HT1080 (cell line): Measurements from ENCODE around the gene MACROD2. TPM values are rescaled to one million over a fixed set of nuclear protein-coding genes. Genes with fewer than 3 reads are reported as not detected.
"Not testable (repeated sequence)": the region's sequence is repeated elsewhere in the genome, so short reads cannot be mapped to it uniquely, and the experiment has no call there.

Experiments used
- DNase-seq: peaks from one replicate; pipeline ENCODE4 v3.0.0-alpha.2; 2015; ENCODE audit warnings: low read depth
- polyA plus RNA-seq, 2 experiments: library from polyadenylated mRNA; depleted of rRNA; stranded (reverse); fragments of >200 nt; gene quantifications; 2 replicates each; pipeline ENCODE4 v1.2.3, GENCODE V29; 2015
- total RNA-seq: library from RNA; depleted of rRNA; stranded (reverse); fragments of >200 nt; shearing (Covaris generic); gene quantifications from 2 replicates; pipeline ENCODE4 v1.2.3, GENCODE V29; 2014; rRNA removed

MACROD2 gene
- total RNA-seq: 1.2 and 2.6 TPM in 2 replicates
- polyA plus RNA-seq (2015; cell fraction: cytosol; rRNA removed): 0.84 and 1.1 TPM in 2 replicates
- polyA plus RNA-seq (2015; cell fraction: nucleus; rRNA removed): 0.20 and 1.1 TPM in 2 replicates

DNA sequence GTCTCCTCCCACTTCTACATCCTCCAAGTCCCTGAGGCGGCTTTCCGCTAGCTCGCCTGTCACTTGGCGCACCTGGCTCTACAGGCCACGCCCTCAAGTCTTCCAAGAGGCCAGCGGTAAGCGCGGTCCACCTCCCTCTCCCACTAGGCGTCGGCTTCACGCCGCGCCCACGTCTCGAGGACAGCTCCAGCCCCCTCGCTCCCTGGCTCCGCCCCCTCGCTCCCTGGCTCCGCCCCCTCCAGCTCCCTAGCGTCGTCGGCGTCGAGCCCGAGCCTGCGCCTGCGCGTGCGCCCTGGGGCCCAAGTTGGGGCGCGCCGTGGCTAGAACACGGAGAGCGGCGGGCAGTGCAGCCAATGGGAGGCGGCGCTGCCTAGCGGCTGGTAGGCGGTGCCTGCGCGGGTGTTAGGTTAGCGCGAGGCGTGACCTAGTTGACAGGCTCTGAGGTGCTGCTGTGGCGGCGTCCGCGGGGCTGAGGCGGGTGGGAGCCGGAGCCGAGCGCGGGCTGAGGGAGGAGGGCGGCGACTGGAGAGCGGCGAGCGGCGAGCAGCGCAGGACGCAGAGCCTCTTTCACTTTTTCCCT is at the start of gene MACROD2:
Gene MACROD2, plus strand, starts transcription at position 431 of the 580 bp plus-strand sequence.
- DNase-seq: peak; percentile 93

DNA sequence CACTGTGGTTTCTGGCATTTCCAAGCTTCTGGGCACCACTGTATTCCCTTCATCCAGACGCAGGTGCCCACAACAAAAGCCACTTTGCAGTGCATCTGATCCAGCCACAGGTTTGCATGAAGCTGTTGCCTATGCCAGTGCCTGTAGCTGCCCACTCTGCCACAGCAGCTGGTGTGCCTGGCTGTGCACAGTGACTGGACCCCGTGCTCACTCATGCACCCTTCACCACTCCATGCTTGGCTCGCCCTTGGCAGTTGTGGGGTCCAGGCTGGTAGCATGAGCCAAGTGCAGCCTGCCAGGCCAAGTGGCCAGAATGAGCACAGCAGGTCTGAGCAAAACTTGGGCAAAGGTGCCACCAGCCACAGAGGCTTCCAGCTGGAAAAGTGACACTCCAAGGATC is 47.6 kb upstream of the MACROD2 start:
- DNase-seq: no peak

DNA sequence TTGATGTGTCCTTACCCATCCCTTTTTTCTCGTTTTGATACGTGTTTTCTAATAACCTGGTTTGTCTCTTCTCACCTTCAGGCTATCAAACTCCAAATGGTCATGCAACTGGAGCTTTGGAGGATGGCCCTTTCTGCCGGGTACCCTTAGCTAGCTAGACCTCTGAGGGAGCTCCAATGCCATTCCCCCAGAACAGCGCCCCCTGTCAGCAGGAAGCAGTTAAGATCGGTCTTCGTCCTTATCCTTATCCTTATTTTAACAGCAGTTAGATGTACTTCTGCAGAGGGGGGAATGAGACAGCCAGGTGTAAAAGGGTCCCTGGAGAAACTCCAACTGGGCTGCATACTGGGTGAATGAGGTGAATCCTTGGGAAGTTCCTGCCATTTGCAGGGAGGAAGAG is 42.1 kb upstream of the MACROD2 start:
- no peak for DNase-seq

DNA sequence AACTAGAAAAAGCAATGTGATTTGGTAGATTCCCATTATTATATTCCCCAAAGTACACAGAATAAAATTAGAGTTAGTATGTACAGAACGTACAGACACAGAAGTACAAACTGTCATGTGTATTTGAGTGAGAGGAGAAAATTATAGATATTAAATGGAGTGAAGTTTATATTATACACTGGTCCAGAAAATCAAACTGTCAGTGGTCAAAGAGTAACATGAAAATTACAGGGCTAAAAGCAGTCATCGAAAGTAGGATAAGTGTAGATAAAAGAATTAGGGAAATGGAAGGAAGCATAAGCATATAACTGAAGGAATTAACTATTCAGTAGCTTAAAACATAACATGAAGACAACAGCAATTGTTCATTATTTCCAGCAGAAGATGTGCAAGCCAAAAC is 35.2 kb upstream of the MACROD2 start:
- no peak for DNase-seq

DNA sequence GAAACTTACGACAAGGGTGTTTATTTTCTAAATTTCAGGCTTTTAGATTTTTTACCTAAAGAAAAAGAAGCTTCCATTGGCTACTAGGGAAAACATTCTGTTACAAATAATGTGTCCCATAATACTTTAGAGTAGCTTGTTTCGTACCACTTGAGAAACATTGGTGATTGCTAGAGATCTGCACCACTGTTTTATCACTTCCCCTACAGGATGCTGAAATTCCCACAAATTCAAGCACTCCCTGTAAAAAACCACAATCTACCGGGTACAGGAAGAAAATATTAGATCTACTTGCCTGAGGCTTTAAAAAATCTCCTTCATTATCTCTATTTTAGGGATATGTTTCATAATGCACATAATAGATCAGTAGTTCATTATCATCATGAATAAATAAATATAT is 34.8 kb upstream of the MACROD2 start:
- DNase-seq: peak; percentile 2

DNA sequence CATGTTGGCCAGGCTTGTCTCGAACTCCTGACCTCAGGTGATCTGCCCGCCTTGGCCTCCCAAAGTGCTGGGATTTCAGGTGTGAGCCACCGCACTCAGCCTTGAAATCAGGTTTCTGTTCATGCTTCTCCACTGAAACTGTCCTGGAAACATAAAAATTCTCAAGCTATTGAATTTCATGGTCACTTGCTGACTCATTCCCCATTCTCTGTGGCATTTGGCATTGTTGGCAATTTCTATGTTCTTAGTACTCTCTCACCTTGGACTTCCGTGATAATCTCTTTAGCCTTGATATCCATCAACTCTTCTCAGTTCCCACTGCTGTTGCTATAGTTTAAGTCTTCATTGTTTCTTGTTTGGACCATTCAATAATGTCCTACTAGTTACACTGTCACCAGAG is 11.1 kb upstream of the MACROD2 start:
- peak; percentile 70 for DNase-seq

DNA sequence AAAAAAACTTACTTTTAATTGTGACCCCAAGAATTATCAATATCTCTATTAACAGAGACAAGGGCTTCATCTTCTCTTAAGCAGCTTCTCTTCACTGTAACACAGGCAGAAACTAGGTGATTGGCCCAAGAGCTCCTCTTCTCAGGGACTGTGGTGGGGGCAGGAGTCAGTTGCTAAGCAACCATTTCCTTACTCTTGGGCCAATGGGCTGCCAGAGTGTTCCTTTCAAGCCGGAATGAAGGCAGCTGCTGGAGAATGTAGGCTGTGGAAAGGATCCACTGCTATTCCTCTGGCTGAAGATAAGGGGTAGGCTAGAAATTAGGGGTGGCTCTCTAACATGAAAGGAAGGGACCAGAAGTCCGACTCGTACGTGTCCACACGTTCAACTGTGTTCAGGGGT is 4.9 kb upstream of the MACROD2 start, which contains the start of gene SEL1L2:
Gene SEL1L2, minus strand, starts transcription at position 150 of the 400 bp plus-strand sequence. Its CDS starts 80 bp downstream, at position 70.
- peak; percentile 13 for DNase-seq

DNA sequence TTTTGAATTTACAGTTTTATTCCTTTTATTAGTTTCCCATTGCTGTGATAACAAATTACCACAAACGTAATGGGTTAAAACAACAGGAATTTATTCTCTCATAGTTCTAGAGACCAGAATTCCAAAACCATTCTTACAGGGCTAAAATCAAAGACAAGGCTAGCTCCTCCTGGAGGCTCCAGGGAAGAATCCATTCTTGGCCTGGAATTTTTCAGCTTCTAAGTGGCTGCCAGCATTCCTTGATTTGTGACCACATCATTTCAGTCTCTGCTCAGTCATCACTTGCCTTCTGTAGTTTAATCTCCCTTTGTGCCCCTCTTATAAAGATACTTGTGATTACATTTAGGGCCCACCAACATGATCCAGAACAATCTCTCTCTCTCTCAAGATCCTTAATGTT is 4.0 kb upstream of the MACROD2 start:
- DNase-seq: no peak

DNA sequence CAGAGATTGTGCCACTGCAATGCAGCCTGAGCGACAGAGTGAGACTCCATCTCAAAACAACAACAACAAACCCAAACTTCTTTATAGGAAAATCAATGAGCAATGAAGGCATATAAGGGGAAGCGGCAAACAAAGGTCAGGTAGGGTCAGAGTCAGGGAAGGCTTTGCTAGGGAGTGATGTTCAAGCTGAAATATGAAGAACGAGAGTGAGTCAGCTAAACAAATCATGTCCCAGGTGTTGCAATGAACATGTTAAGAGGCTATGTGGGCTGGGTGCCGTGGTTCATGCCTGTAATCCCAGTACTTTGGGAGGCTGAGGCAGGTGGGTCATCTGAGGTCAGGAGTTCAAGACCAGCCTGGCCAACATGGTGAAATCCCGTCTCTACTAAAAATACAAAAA is 3.4 kb upstream of the MACROD2 start:
- DNase-seq: not testable (repeated sequence)

DNA sequence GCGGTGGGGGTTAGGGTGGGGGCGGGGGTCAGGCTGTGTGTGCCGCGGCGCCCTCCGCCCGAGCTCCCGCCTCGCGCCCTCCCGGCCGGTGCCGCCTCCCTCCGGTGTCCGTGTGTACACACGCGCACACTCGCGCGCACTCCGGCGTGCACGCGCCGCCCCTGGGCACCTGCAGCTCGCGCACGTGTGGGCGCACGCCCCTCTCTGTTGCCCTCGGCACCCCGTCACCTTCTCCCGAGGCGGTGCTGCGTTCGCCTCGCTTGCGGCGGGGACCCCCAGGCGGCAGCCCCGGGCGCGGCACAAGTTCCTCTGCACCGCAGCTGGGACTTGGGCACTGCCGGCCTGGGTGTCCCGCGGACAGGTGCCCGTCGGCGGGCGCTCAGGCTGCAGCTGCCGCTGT is 525 bp downstream of the MACROD2 start:
- DNase-seq: peak; percentile 24

DNA sequence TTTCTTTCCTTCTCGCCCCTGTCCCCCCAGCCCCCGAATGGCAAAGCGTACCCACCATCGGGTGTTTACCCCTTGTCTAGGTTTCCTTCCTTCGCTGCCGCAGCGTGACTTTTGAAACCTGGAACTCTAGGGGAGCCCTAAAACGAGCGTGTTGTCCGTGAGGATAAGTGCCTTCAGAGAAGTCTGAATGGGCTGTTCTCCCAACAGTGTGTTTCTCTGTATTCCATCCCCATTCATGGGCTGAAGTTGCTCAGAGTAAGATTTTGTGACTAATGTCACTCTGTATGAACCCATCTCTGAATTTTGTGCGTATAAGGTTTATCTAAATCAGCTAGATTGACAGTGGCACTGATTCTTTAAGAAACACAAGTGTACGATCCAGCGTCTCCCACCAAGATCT is 949 bp downstream of the MACROD2 start:
- peak; percentile 8 for DNase-seq

DNA sequence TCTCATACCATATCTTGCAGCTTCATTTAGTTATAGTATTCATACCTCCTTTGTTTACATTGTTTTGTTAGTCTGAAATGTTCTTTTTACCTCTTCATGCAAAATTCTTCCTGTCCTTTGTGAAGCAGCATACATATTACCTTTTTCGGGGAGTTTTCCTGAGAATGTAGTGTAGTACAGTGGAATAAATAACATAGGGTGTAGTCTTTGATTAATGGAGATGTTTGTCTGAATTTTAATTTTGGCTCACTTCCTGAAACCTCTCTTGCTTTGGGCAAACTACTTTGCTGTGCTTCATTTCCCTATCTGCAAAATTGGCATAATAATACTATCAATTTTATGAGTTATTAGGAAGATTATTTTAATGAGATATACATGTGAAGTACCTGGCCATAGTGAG is 5.6 kb downstream of the MACROD2 start:
- DNase-seq: no peak

DNA sequence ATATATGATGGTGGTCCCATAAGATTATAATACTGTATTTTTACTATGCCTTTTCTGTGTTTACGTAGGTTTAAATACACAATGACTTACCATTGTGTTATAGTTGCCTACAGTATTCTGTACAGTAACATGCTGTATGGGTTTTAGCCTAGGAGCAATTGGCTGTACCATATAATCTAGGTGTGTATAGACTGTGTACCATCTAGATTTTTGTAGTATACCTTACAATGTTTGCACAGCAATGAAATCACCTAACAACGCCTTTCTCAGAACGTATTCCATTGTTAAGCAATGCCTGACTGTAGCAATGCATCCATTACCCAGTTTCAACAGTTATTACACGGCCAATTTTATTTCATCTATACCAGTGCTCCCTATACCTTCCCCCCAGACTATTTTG is 10.7 kb downstream of the MACROD2 start:
- no peak for DNase-seq

DNA sequence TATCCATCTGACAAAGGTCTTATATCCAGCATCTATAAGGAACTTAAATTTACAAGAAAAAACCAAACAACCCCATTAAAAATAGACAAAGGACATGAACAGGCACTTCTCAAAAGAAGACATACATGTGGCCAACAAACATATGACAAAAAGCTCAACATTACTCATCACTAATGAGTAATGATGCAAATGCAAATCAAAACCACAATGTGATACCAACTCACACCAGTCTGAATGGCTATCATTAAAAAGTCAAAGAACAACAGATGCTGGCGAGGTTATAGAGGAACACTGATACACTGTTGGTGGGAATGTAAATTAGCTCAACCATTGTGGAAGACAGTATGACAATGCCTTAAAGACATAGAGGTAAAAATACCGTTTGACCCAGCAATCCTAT is 13.9 kb downstream of the MACROD2 start:
- DNase-seq: peak; percentile 55

DNA sequence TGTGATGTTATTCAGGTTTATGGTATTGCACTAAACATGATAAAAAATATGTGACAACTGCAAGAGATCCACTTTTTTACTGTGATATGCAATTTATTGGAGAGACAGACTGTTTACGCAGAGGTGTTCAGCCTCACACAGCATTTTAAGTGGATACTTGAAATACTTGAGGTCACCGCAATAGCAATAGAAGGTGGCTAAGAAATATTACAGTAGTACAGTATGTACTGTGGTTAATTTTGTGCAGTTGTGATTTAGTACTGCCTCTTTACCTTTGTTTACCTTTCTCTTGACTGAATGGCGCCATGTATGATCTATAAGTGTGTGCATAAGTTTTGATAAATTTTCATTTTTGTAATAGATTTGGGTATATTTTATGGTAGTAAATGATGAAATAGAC is 17.4 kb downstream of the MACROD2 start:
- no peak for DNase-seq

DNA sequence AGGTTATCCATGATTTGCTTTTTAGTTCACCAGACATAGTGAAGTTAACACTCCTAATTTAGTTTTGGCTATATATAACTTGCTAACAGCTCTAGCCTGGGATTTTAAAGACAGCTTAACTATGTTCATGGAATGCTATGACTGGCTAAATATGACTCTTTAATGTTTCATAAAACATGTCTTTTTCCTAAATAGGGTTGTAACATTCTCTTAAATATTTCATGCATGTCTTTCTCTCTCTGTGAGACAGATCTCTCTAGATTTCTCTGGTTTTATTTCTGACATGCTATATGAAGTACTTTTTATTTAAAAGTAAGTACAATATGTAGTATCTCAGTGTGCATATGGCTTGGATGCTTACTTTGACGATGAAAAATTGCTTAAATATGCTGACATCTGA is 35.7 kb downstream of the MACROD2 start:
- DNase-seq: no peak

DNA sequence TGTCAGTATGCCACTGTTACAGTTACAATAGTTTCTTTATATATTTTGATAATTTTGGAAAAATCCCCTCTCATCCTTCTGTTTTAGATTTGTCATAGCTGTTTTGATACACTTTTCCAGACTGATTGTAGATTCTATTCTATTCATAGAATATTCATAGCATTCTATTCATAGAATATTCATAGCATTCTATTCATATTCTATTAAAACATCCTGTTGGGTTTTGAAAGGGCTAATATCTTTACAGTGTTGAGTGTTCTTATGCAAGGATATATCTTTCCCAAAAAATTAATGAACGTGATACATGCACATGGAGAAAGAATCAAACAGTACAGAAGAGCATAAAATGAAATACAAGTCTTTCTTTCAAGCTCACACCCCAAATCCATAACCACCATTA is 38.0 kb downstream of the MACROD2 start:
- DNase-seq: no peak

DNA sequence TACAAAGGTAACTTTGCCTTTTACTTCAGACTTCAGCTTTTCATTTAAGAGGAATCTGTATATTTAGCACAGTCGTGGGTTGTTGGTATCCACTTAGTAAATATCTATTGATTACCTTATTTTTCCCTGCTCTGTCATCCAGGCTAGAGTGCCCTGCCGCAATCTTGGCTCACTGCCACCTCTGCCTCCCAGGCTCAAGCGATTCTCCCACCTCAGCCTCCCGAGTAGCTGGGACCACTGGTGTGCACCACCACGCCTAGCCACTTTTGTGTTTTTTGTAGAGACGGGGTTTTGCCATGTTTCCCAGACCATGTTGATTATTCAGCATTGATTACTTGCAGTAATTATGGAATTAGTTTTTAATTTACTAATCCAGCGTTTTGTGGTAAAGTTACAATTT is 41.3 kb downstream of the MACROD2 start:
- no peak for DNase-seq

DNA sequence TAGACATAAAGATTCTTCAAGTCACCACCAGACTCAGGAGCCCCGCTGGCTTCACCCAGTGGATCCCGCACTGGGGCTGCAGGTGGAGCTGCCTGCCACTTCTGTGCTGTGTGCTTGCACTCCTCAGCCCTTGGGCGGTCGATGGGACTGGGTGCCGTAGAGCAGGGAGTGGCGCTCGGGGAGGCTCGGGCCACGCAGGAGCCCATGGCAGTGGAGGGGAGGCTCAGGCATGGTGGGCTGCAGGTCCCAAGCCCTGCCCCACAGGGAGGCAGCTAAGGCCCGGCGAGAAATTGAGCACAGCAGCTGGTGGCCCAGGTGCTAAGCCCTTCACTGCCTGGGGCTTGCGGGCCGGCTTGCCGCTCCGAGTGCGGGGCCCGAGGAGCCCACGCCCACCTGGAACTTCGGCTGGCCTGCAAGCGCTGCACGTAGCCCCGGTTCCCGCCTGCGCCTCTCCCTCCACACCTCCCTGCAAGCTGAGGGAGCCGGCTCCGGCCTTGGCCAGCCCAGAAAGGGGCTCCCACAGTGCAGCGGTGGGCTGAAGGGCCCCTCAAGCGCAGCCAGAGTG is 49.5 kb downstream of the MACROD2 start:
- DNase-seq: not testable (repeated sequence)

DNA sequence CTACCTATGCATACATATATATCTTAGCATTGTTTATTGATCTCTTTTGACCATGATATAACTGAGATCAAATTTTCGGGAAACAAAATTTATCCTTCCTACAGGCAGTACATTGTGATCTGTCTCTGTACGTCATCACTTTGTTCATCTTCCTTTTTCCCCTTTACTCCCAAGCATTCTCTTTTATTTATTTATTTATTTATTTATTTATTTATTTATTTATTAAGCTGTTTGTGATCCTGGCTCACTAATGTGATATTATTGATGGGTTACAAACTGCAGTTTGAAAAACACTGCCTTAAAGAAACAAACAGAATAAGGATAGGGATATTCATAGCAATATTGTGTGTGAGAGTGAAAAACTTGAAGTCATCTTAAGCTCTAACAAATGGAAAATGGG is 51.2 kb downstream of the MACROD2 start:
- DNase-seq: no peak

DNA sequence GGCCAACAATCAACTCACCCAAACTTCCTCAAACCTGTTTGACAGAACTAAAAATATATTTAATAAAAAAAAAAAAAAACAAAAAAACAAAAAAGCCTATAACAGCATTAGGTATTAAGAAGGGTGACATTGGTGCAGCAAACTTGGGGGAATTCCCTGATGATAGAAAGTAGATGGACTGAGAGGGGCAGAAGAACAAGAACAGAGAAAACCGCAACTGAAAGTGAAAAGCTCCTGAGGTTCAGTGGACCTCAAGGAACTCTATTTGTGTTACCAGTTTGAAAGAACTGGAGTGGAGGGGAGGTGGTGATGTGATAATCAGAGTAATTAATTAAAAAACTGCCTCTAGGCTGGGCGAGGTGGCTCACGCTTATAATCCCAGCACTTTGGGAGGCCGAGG is 53.8 kb downstream of the MACROD2 start:
- no peak for DNase-seq

DNA sequence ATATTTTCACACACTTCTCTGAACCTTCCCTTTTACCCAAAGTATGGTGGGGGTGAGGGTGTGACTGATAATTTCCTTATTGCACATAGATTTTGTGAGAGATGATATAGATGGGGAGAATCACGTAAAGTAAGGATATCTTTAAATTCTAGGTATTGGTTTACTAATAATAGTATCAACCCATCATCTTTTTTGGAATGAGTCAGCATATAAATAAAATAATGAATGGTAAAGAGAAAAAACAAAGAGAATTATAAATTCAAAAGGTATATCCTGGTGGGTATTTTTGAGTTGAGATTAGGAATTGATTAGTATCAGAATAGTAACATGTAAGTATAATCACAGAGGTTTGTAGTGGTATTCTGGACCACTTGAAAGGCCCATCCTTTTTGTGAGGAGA is 56.1 kb downstream of the MACROD2 start:
- no peak for DNase-seq

DNA sequence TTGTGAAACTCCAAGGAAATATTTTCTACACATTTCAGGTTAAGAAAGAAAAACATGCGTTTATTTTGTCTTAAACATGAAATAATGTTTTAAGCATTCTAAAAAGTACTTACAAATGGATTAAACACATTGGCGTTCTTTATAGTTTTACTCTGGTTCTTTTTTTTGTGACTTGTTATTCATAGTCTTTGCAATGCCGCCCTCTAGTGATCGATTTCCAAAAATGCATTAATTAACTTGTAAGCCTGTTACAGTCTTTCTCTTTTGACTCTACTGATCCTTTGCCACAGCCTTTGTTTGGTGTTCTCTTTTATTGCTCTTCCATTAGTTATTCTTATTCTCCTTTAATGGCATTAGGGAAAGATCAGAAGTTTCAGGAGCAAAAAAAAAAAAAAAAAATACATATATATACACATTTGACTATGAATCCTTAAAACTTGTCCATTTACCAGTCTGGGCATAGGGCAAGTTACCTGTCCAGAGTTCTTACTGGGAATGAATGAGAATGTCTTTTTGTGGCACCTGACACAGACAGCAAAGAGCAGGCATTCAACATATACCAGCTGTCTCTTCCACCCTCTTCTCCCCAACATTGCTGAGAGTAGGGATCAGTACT is 59.9 kb downstream of the MACROD2 start:
- peak; percentile 53 for DNase-seq
